Endometrial microvascular endothelial cells (primary cell): ENCODE data around the gene GIPC2. TPM values are rescaled to one million over a fixed set of nuclear protein-coding genes. Genes with fewer than 3 reads are reported as not detected.

Source experiments
- in situ Hi-C: cut with HindIII; loops from 2 replicates; pipeline ENCODE4 v1.10.0; 2017; ENCODE audit warnings: low sequenced_read_pairs, low pct_unique_long_range_greater_than_20kb; ENCODE audit errors: inconsistent ontology term
- total RNA-seq: library from RNA; depleted of rRNA; stranded (reverse); fragments of >200 nt; gene quantifications from one replicate; pipeline ENCODE4 v1.2.3, GENCODE V29; 2015; ENCODE audit errors: inconsistent ontology term

Gene GIPC2
- total RNA-seq, 1 donor from 2014 or later, result 1.6 TPM

GRCh38 chr1:78171736-78172590 lies 126.2 kb downstream of the GIPC2 start:
- in situ Hi-C loops, result no loop called here

- in situ Hi-C loops, result no loop called here
Observed at GRCh38 chr1:78176448-78176847, 130.7 kb downstream of the GIPC2 start.

- in situ Hi-C loops, result no loop called here
Observed at GRCh38 chr1:78177708-78178270, 132.0 kb downstream of the GIPC2 start.

- in situ Hi-C loops, result no loop called here
Observed at GRCh38 chr1:78178816-78179215, 133.1 kb downstream of the GIPC2 start.

GRCh38 chr1:78184460-78185072 lies 138.8 kb downstream of the GIPC2 start:
- in situ Hi-C loops, result no loop called here

Other genes starting within 250 kb of the GIPC2 start
- 5.2 TPM for gene NEXN, start 157.3 kb upstream of the GIPC2 start, total RNA-seq
- 113 TPM for gene FUBP1, start 66.9 kb upstream of the GIPC2 start, total RNA-seq
- 55.0 TPM for gene DNAJB4, start 41.0 kb upstream of the GIPC2 start, total RNA-seq